B cell (primary cell): ENCODE measurements around the gene MTG2. TPM values are rescaled to one million over a fixed set of nuclear protein-coding genes. Genes with fewer than 3 reads are reported as not detected.

Source experiments
- ATAC-seq: fragments of 200-7000 bp; cut with Tn5 transposase; one replicate; pipeline ENCODE4 v1.10.0; 2021; ENCODE audit warnings: low read depth, mild to moderate bottlenecking, moderate number of reproducible peaks, moderate library complexity
- CTCF ChIA-PET: fragments of 350-600 bp; sonication (Branson Sonifier 250); formaldehyde crosslinking; loops from one replicate; lab custom pipeline; 2021; ENCODE audit warnings: antibody characterized with exemption, inconsistent platforms; lab: Charles Lee
- POLR2A ChIA-PET: fragments of 350-600 bp; sonication (Branson Sonifier 250); formaldehyde crosslinking; loops from one replicate; lab custom pipeline; 2021; ENCODE audit warnings: antibody characterized with exemption; lab: Charles Lee
- DNase-seq: peaks from one replicate; pipeline ENCODE4 v3.0.0; 2013
- H2AFZ ChIP-seq: 2 replicates; pipeline ENCODE4 v1.6.1; 2012; ENCODE audit warnings: mild to moderate bottlenecking, low read depth, low read length; ENCODE audit not compliant: insufficient read depth, poor library complexity, severe bottlenecking
- H3K27ac ChIP-seq, 2 donors: 1 replicate in 1 of 2; 2 replicates in 1 of 2; pipeline ENCODE4 v1.5.1; 2012 to 2013; ENCODE audit warnings: low read length in 2 of 2, mild to moderate bottlenecking in 2 of 2, moderate library complexity in 1 of 2
- H3K27me3 ChIP-seq, 4 experiments: fragments of 200-600 bp in 1 of 4; sonication (generic) in 1 of 4; replicated peaks in 1 of 4; 1 replicate in 2 of 4; 2 replicates in 2 of 4; pipeline versions ENCODE4 v1.6.1 to v1.7.0; 2013 to 2016; ENCODE audit warnings: low read length in 3 of 4, mild to moderate bottlenecking in 2 of 4, mixed read lengths in 1 of 4, moderate library complexity in 1 of 4; ENCODE audit not compliant: insufficient read depth in 4 of 4, control insufficient read depth in 3 of 4; ENCODE audit errors: control extremely low read depth in 1 of 4
- H3K36me3 ChIP-seq, 2 experiments: replicated peaks in 1 of 2; 1 replicate in 1 of 2; 2 replicates in 1 of 2; pipeline versions ENCODE4 v1.6.1 to v1.7.1; 2013; ENCODE audit warnings: low read length in 1 of 2; ENCODE audit not compliant: insufficient read depth in 2 of 2, control insufficient read depth in 1 of 2; ENCODE audit errors: control extremely low read depth in 1 of 2, extremely low read depth in 1 of 2
- H3K4me1 ChIP-seq, 2 donors: fragments of 200-600 bp in 1 of 2; sonication (generic) in 1 of 2; 1 replicate in 1 of 2; 2 replicates in 1 of 2; pipeline versions ENCODE4 v1.5.1 to v1.6.1; 2013 to 2017; ENCODE audit warnings: low read length in 2 of 2; ENCODE audit not compliant: control insufficient read depth in 2 of 2, insufficient read depth in 2 of 2
- H3K4me2 ChIP-seq: replicated peaks from 2 replicates; pipeline ENCODE3; 2012; ENCODE audit warnings: mild to moderate bottlenecking, low read depth, low read length; ENCODE audit not compliant: poor library complexity, severe bottlenecking
- H3K4me3 ChIP-seq, 5 experiments: fragments of 200-600 bp in 1 of 5; sonication (generic) in 1 of 5; 1 replicate in 3 of 5; 2 replicates in 2 of 5; pipeline versions ENCODE4 v1.5.1 to v1.7.0; 2011 to 2016; ENCODE audit warnings: low read length in 4 of 5, mild to moderate bottlenecking in 4 of 5, low read depth in 2 of 5, control low read depth in 1 of 5, moderate library complexity in 1 of 5; ENCODE audit not compliant: insufficient read depth in 1 of 5; ENCODE audit errors: control extremely low read depth in 1 of 5, extremely low read depth in 1 of 5
- H3K79me2 ChIP-seq: fragments of 200-600 bp; sonication (generic); one replicate; pipeline ENCODE4 v1.6.0; 2016; ENCODE audit warnings: low read length; ENCODE audit not compliant: control insufficient read depth, insufficient read depth
- H3K9ac ChIP-seq: fragments of 200-600 bp; sonication (generic); 2 replicates; pipeline ENCODE4 v1.6.1; 2017; ENCODE audit warnings: mild to moderate bottlenecking, low read length, moderate library complexity
- H3K9me3 ChIP-seq, 3 donors: one replicate each; pipeline versions ENCODE4 v1.6.1 to v1.7.1; 2013; ENCODE audit warnings: low read length in 2 of 3; ENCODE audit not compliant: control insufficient read depth in 2 of 3, insufficient read depth in 1 of 3; ENCODE audit errors: control extremely low read depth in 1 of 3
- H4K20me1 ChIP-seq: 2 replicates; pipeline ENCODE4 v1.6.0; 2012; ENCODE audit warnings: mild to moderate bottlenecking, low read length; ENCODE audit not compliant: insufficient read depth, control insufficient read depth, poor library complexity, severe bottlenecking
- H3K27ac Mint-ChIP-seq: one replicate; pipeline ENCODE4 v1.8.0; 2021; ENCODE audit warnings: mixed read lengths
- H3K27me3 Mint-ChIP-seq: one replicate; pipeline ENCODE4 v1.8.0; 2021; ENCODE audit warnings: mixed read lengths
- H3K4me1 Mint-ChIP-seq: one replicate; pipeline ENCODE4 v1.8.0; 2021; ENCODE audit warnings: mixed read lengths
- H3K4me3 Mint-ChIP-seq: one replicate; pipeline ENCODE4 v1.8.0; 2021; ENCODE audit warnings: mixed read lengths
- H3K9me3 Mint-ChIP-seq: one replicate; pipeline ENCODE4 v1.8.0; 2022; ENCODE audit warnings: mixed read lengths; ENCODE audit not compliant: insufficient read depth
- CTCF ChIP-seq: fragments of 200-600 bp; IDR thresholded peaks from one replicate; pipeline ENCODE4 v1.8.0; 2022; ENCODE audit warnings: antibody characterized with exemption, mild to moderate bottlenecking
- EZH2 ChIP-seq: IDR thresholded peaks from 2 replicates; pipeline ENCODE4 v1.6.1; 2012; ENCODE audit warnings: borderline replicate concordance, low read depth, mild to moderate bottlenecking, moderate library complexity, low read length; ENCODE audit not compliant: insufficient read depth, poor library complexity, severe bottlenecking
- WGBS: methylation state at CpG from one replicate; pipeline ENCODE4 v1.1.5; 2013; ENCODE audit warnings: missing lambda C conversion rate; ENCODE audit not compliant: insufficient coverage; 5-methylcytosine and 5-hydroxymethylcytosine counted together
- intact Hi-C: fragments of 100-400 bp; cut with micrococcal nuclease; formaldehyde crosslinking; loops from one replicate; pipeline ENCODE4 v1.10.0; 2022
- polyA plus RNA-seq: library from polyadenylated mRNA; depleted of rRNA; stranded (reverse); fragments of >200 nt; gene quantifications from 2 replicates; pipeline ENCODE4 v1.2.3, GENCODE V29; 2012
- total RNA-seq, 2 donors: library from RNA; stranded (reverse); fragments of 120-200 nt in 1 of 2; gene quantifications; 1 replicate in 1 of 2; 2 replicates in 1 of 2; pipeline versions ENCODE4 v1.2.3 to v1.2.4, GENCODE V29; 2013 to 2022

MTG2 gene
- total and polyA plus RNA-seq, 2 donors (not counting 1 experiment from before 2014, with no cell fraction given) = 29.6 to 48.4 TPM

GRCh38 chr20:62141397-62142251, 41.2 kb upstream of the MTG2 start:
- intact Hi-C loops = loop anchor here (2.0 to 5.0 kb wide), 2 partner anchors 74 to 653 kb away; partner anchors contain the start of gene TAF4
- Mint-ChIP-seq H3K4me1 (peaks cover 45% of the 10 kb centered on the region), H3K27ac (peak overlapping the region; percentile 90), H3K4me3 (peak overlapping the region; percentile 91), H3K27me3 (no peaks in the 10 kb centered on the region), H3K9me3 (no peaks in the 10 kb centered on the region)
- H2AFZ ChIP-seq = no peak overlapping the region
- POLR2A ChIA-PET = interaction anchor here (0.6 to 0.7 kb wide), 2 partner anchors 73 to 323 kb away, joined by 3 read pairs; no protein-coding TSS in a partner anchor
- TF ChIP-seq EZH2 (no peak), CTCF (no peak)
- DNase-seq = peak; percentile 31
- H3K36me3 ChIP-seq = peaks cover 0 to 34% of the 10 kb centered on the region in 2 experiments
- CTCF ChIA-PET = interaction anchor here (1.7 to 2.8 kb wide), 4 partner anchors 17 to 132 kb away, joined by 5 to 16 read pairs (median 8); partner anchors contain the start of gene LSM14B
- peak overlapping the region in 4 of 5 experiments; percentile 57 to 88 (median 68) for H3K4me3 ChIP-seq
- no peaks in the 10 kb centered on the region for H3K9me3 ChIP-seq
- H3K27me3 ChIP-seq = no peaks in the 10 kb centered on the region
- H3K4me2 ChIP-seq = peak overlapping the region; percentile 91
- peak overlapping the region; percentile 77 for H3K9ac ChIP-seq
- H3K79me2 ChIP-seq = peaks cover 45% of the 10 kb centered on the region
- no peak for ATAC-seq
- WGBS = 20% methylated on average over 7 of the region's 14 CpGs
- H3K4me1 ChIP-seq = peaks cover 24 to 29% of the 10 kb centered on the region in 2 donors
- H3K27ac ChIP-seq = peak overlapping the region in 1 of 2 donors; percentile 75
- H4K20me1 ChIP-seq = peaks cover 67% of the 10 kb centered on the region
